C1 segment of cervical spinal cord (tissue), 14 donors: ENCODE data around the gene HSH2D.
A peak's percentile ranks its signal among the peaks of the same experiment; 100 is the strongest.
"Not testable (repeated sequence)": the region's sequence is repeated elsewhere in the genome, so short reads cannot be mapped to it uniquely, and the experiment has no call there.

Experiments used
- DNase-seq, 14 donors: peaks; one replicate each; lab custom pipeline; 2025; lab: John Stamatoyannopoulos, UW

HSH2D gene, protein sequence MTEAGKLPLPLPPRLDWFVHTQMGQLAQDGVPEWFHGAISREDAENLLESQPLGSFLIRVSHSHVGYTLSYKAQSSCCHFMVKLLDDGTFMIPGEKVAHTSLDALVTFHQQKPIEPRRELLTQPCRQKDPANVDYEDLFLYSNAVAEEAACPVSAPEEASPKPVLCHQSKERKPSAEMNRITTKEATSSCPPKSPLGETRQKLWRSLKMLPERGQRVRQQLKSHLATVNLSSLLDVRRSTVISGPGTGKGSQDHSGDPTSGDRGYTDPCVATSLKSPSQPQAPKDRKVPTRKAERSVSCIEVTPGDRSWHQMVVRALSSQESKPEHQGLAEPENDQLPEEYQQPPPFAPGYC

GRCh38 chr19:16143399-16144215, at the start of gene HSH2D:
Gene HSH2D, plus strand, starts transcription at chr19:16143685. Its CDS starts 5,066 bp downstream, at chr19:16148751.
- DNase-seq = no peak

- DNase-seq = no peak
Measured at GRCh38 chr19:16094360-16095070, 49.0 kb upstream of the HSH2D start.

DNA sequence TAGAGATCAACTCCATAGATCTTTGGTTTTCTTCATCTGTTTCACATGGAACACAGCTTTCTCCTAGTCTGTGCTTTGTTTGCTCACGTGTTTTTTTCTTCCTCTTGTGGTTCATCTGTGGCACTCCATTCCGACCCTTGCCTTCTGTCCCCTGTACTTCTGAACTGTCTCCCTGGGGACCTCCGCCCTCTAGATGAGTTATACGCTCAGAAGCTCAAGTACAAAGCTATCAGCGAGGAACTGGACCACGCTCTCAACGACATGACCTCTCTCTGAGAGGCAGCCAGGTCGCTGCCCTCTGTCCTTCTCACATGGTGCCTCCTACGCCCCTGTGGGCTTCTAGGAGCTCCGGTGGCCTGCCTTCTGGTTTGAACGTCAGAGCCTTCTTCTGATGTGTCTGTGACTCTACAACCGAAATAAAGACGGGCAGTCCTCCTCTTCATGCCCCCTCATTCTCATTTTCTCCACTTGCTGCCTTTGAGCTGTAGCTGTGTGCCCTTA, 48.4 kb upstream of the HSH2D start:
- DNase-seq = no peak

- DNase-seq = no peak
Measured at GRCh38 chr19:16096280-16096855, 47.1 kb upstream of the HSH2D start.

DNA sequence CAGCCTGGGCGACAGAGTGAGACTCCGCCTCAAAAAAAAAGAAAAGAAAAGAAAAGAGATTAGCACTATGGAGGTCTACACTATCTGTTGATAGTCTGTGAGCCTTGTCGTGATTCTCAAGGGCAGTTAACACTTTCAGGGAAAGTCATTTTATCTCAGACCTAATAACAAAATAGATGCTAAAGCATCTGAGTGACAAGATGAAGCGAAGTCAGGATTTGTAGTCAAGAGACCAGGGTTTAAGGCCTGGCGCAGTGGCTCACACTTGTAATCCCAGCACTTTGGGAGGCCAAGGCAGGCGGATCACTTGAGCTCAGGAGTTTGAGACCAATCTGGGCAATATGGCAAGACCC, 45.1 kb upstream of the HSH2D start:
- no peak for DNase-seq

DNA sequence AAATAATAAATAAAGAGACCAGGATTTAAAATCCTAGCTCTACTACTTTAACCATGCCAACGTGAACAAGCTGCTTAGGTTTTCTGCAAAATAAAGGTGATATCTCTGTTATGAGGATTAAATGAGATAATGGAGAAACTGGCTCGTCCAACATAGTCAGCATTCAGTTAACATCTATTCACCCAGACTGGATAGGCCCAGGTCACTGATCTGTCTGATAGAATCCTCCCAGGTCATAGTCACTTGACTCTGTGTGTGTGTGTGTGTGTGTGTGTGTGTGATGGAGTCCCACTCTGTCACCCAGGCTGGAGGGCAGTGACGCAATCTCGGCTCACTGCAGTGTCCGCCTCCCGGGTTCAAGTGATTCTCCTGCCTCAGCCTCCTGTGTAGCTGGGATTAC, 44.7 kb upstream of the HSH2D start:
- no peak for DNase-seq

GRCh38 chr19:16099314-16099965, 44.0 kb upstream of the HSH2D start:
- not testable (repeated sequence) for DNase-seq

GRCh38 chr19:16100524-16100923, 43.0 kb upstream of the HSH2D start:
- DNase-seq = no peak

- DNase-seq = no peak
Measured at GRCh38 chr19:16104722-16105121, 38.8 kb upstream of the HSH2D start.

- no peak for DNase-seq
Measured at GRCh38 chr19:16106121-16106520, 37.4 kb upstream of the HSH2D start.

GRCh38 chr19:16111160-16111908, 32.2 kb upstream of the HSH2D start, which contains the start of gene RAB8A:
Gene RAB8A, plus strand, starts transcription at chr19:16111889. Its CDS starts 13 bp downstream, at chr19:16111902.
- peak; percentile 96 to 100 (median 99) for DNase-seq

DNA sequence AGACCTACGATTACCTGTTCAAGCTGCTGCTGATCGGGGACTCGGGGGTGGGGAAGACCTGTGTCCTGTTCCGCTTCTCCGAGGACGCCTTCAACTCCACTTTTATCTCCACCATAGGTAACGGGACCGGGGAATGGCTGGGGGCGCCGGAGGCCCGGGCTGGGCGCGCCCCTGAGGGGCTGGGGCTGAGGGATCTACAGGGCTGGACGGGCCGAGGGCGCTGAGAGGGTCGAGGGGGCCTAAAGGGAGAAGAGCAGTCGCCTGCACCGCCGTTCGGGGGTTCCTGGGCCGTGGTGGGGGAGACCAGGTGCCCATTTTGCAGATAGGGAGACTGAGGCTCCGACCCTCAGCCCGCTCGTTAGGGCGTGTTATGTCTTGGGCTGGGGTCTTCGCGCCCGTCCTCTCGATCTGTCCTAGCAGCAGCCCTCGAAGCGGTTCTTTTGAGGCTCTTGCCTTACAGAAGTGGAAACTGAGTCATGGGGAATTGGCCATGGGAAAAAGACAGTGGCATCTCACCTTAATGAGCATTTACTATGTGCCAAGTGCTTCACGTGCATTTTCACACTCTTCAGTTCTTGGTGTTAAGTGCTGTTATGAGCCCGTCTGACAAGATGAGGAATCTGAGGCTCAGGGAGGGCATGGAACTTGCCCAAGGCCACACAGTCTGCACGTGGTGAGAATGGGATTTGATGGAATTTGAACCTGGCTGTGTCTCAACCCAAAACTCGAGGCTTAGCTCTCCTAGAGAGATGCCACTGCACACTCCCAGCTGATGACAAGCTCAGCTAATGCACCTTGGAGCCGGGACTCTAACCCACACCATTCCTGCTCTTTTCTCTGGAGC, 31.4 kb upstream of the HSH2D start:
- DNase-seq = peak in 1 of 14 donors; percentile 58

GRCh38 chr19:16112778-16113177, 30.7 kb upstream of the HSH2D start:
- DNase-seq = no peak

- no peak for DNase-seq
Measured at GRCh38 chr19:16113727-16114126, 29.8 kb upstream of the HSH2D start.

- DNase-seq = peak in 7 of 14 donors; percentile 4 to 66 (median 22)
Measured at GRCh38 chr19:16115301-16116039, 28.0 kb upstream of the HSH2D start.

- DNase-seq = no peak
Measured at GRCh38 chr19:16116067-16116466, 27.4 kb upstream of the HSH2D start.

DNA sequence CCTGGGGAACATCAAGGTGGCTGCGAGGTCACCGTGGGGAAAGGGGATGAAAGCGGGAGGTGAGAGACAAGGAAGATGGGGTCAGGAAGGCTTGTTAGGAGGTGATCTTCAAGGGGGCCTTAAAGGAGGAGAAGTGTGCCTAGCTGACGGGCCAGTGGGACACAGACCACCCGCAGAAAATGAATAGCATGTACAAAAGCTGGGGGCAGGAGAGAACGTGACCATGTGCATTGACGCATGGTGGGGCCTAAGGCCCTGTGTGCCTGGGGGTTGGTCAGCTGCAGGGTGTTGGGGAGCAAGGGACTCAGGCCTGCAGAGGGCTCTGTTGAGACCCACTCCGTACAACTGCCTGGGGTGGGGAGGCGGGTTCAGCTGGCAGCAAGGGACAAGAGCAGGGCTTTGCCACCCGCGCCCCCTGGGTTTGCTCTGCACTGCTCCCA, 25.9 kb upstream of the HSH2D start:
- DNase-seq = no peak

- peak in 7 of 14 donors; percentile 3 to 46 (median 20) for DNase-seq
Measured at GRCh38 chr19:16118489-16119033, 24.9 kb upstream of the HSH2D start.
